DOHH2 (cell line): Measurements from ENCODE around the gene MROH7.

Experiments
- EZH2phosphoT487 ChIP-seq: fragments of 200-600 bp; sonication (generic); IDR thresholded peaks from 2 replicates; pipeline ENCODE4 v1.6.1; 2017; ENCODE audit warnings: borderline replicate concordance, mild to moderate bottlenecking, antibody characterized with exemption, low read length, moderate library complexity, mixed read lengths
- TF ChIP-seq, protein P1 (sequence below): fragments of 200-600 bp; sonication (generic); IDR thresholded peaks from one replicate; pipeline ENCODE4 v1.5.1; 2014; ENCODE audit warnings: antibody characterized with exemption, mild to moderate bottlenecking, low read depth, low read length; ENCODE audit not compliant: poor library complexity, severe bottlenecking

DNA sequence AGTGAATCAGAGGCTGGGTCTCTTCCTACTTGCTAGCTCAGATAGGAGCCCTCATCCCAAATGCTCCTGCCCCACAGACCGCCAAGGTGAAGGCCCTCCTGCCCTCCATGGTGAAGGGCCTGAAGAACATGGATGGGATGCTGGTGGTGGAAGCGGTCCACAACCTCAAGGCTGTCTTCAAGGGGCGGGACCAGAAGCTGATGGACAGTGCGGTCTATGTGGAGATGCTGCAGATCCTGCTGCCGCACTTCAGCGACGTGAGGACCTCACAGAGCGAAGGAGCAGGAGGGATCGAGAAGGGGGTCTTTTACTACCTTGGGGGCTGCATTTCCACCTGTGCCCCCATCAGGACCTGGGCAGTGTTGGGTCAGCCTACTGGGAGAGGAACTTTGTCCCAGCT is 59.5 kb downstream of the MROH7 start:
- TF ChIP-seq, protein P1, sequence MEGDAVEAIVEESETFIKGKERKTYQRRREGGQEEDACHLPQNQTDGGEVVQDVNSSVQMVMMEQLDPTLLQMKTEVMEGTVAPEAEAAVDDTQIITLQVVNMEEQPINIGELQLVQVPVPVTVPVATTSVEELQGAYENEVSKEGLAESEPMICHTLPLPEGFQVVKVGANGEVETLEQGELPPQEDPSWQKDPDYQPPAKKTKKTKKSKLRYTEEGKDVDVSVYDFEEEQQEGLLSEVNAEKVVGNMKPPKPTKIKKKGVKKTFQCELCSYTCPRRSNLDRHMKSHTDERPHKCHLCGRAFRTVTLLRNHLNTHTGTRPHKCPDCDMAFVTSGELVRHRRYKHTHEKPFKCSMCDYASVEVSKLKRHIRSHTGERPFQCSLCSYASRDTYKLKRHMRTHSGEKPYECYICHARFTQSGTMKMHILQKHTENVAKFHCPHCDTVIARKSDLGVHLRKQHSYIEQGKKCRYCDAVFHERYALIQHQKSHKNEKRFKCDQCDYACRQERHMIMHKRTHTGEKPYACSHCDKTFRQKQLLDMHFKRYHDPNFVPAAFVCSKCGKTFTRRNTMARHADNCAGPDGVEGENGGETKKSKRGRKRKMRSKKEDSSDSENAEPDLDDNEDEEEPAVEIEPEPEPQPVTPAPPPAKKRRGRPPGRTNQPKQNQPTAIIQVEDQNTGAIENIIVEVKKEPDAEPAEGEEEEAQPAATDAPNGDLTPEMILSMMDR = no peak
- no peak for TF ChIP-seq EZH2phosphoT487
